Neural progenitor cell (in vitro differentiated cells): ENCODE results near the gene ZNF514.

ENCODE experiments used
- EZH2 ChIP-seq: fragments of 200-600 bp; sonication (generic); IDR thresholded peaks from 2 replicates; pipeline ENCODE4 v1.6.1; 2017; ENCODE audit warnings: antibody characterized with exemption, mild to moderate bottlenecking, moderate library complexity
- TF ChIP-seq, protein P1 (sequence below): fragments of 200-600 bp; sonication (generic); IDR thresholded peaks from 2 replicates; pipeline ENCODE4 v1.5.1; 2017; ENCODE audit warnings: antibody characterized with exemption, mild to moderate bottlenecking

DNA sequence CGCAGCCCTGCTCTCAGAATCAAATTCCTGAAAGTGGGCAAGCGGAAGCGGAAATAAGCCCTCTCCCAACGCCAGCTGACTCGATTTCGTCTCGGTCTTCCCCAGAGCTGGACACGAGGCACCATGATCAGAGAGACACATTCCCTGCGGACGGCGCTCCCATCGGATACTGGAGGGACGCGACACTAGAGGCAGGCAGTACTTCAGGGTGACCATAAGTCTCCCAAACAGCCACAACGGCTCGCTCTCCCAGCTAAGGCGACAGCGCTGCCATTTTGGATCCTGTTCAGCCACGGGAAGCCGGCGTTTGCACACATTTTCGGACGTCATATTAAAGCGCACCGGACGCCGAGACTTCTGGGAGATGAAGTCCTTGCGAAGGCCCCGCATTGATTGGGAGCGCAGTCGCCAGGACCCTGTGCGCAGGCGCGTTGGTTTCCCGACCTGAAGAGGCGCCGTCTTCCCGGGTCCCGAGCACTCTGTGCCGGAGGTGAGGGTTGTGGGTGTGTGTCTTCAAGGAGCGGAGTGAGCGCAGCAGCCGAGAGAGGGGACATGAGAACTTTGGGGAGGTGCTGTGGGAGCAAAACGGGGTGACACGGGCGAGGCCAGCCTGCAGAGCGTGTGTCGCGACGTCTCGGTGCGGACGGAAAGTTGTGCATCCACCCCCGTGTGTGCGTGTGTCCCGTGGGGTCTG, 5.9 kb upstream of the ZNF514 start, which contains the start of gene ZNF2:
- TF ChIP-seq EZH2 = no peak
- TF ChIP-seq, protein P1, sequence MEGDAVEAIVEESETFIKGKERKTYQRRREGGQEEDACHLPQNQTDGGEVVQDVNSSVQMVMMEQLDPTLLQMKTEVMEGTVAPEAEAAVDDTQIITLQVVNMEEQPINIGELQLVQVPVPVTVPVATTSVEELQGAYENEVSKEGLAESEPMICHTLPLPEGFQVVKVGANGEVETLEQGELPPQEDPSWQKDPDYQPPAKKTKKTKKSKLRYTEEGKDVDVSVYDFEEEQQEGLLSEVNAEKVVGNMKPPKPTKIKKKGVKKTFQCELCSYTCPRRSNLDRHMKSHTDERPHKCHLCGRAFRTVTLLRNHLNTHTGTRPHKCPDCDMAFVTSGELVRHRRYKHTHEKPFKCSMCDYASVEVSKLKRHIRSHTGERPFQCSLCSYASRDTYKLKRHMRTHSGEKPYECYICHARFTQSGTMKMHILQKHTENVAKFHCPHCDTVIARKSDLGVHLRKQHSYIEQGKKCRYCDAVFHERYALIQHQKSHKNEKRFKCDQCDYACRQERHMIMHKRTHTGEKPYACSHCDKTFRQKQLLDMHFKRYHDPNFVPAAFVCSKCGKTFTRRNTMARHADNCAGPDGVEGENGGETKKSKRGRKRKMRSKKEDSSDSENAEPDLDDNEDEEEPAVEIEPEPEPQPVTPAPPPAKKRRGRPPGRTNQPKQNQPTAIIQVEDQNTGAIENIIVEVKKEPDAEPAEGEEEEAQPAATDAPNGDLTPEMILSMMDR = no peak
